G401 (cell line): ENCODE measurements around the gene HCAR1. TPM values are rescaled to one million over a fixed set of nuclear protein-coding genes. Genes with fewer than 3 reads are reported as not detected.
"Not testable (repeated sequence)": the region's sequence is repeated elsewhere in the genome, so short reads cannot be mapped to it uniquely, and the experiment has no call there.

Source experiments
- DNase-seq: peaks from one replicate; pipeline ENCODE4 v3.0.0-alpha.2; 2015; ENCODE audit warnings: low spot score
- in situ Hi-C: cut with HindIII; loops from 2 replicates; pipeline ENCODE4 v1.10.0; 2016; ENCODE audit warnings: low sequenced_read_pairs, mixed read lengths
- total RNA-seq: library from RNA; depleted of rRNA; stranded (reverse); fragments of >200 nt; shearing (Covaris generic); gene quantifications from 2 replicates; pipeline ENCODE4 v1.2.3, GENCODE V29; 2014; rRNA removed

Gene HCAR1
- not detected in 2 replicates for total RNA-seq

- no peak for DNase-seq
- in situ Hi-C loops, result no loop called here
Measured at GRCh38 chr12:122730215-122731014, at the start of gene HCAR1. Gene HCAR1, minus strand, starts transcription at chr12:122730844. Its CDS starts 505 bp downstream, at chr12:122730339.

- no peak for DNase-seq
- in situ Hi-C loops, result no loop called here
Measured at GRCh38 chr12:122757568-122757967, 26.9 kb upstream of the HCAR1 start.

GRCh38 chr12:122754790-122755189 is 24.1 kb upstream of the HCAR1 start:
- DNase-seq, result no peak
- in situ Hi-C loops, result no loop called here

GRCh38 chr12:122753319-122753650 is 22.6 kb upstream of the HCAR1 start:
- DNase-seq, result no peak
- in situ Hi-C loops, result no loop called here

GRCh38 chr12:122752464-122753318 is 22.0 kb upstream of the HCAR1 start, which contains the start of gene DENR:
Gene DENR, plus strand, starts transcription at chr12:122752824. Its CDS starts 878 bp downstream, at chr12:122753702.
- in situ Hi-C loops, result no loop called here
- peak; percentile 96 for DNase-seq

GRCh38 chr12:122750781-122751515 is 20.3 kb upstream of the HCAR1 start:
- in situ Hi-C loops, result not testable (repeated sequence)

GRCh38 chr12:122749569-122750332 is 19.1 kb upstream of the HCAR1 start:
- in situ Hi-C loops, result no loop called here
- DNase-seq, result no peak

More at GRCh38 chr12:122750781-122751515, 20.3 kb upstream of the HCAR1 start:
- DNase-seq, result not testable (repeated sequence)

- in situ Hi-C loops, result no loop called here
- DNase-seq, result no peak
Measured at GRCh38 chr12:122747224-122748135, 16.8 kb upstream of the HCAR1 start.

GRCh38 chr12:122743895-122744525 is 13.4 kb upstream of the HCAR1 start:
- DNase-seq, result no peak
- in situ Hi-C loops, result no loop called here

GRCh38 chr12:122740351-122740750 is 9.7 kb upstream of the HCAR1 start:
- DNase-seq, result no peak
- in situ Hi-C loops, result no loop called here

GRCh38 chr12:122738571-122738970 is 7.9 kb upstream of the HCAR1 start:
- in situ Hi-C loops, result no loop called here

GRCh38 chr12:122732611-122733010 is 2.0 kb upstream of the HCAR1 start:
- in situ Hi-C loops, result no loop called here
- no peak for DNase-seq

More at GRCh38 chr12:122738571-122738970, 7.9 kb upstream of the HCAR1 start:
- no peak for DNase-seq

GRCh38 chr12:122732170-122732569 is 1.5 kb upstream of the HCAR1 start:
- in situ Hi-C loops, result no loop called here

GRCh38 chr12:122729583-122730214 is 945 bp downstream of the HCAR1 start:
- in situ Hi-C loops, result no loop called here
- no peak for DNase-seq

More at GRCh38 chr12:122732170-122732569, 1.5 kb upstream of the HCAR1 start:
- no peak for DNase-seq

- DNase-seq, result no peak
- in situ Hi-C loops, result no loop called here
Measured at GRCh38 chr12:122726080-122726558, 4.5 kb downstream of the HCAR1 start.

GRCh38 chr12:122725452-122726079 is 5.1 kb downstream of the HCAR1 start:
- in situ Hi-C loops, result no loop called here
- no peak for DNase-seq
